Measurements from ENCODE around the gene NPAS3.

- no peak for TF ChIP-seq CTCF (conservative IDR thresholded peaks at IDR 0.05)
- TF ChIP-seq EZH2 (IDR thresholded peaks at IDR 0.05; ENCODE audit: low read depth): no peak
Observed at GRCh38 chr14:33254861-33255395, 316.2 kb downstream of the NPAS3 start.
